Endodermal cell (in vitro differentiated cells): ENCODE results near the gene MLLT1. TPM values are rescaled to one million over a fixed set of nuclear protein-coding genes. Genes with fewer than 3 reads are reported as not detected.

Source experiments
- DNase-seq: peaks from one replicate; pipeline ENCODE4 v3.0.0-alpha.2; 2017
- H3K27ac ChIP-seq: 2 replicates; pipeline ENCODE4 v1.5.1; 2013; ENCODE audit warnings: mild to moderate bottlenecking, low read depth, low read length, moderate library complexity
- H3K27me3 ChIP-seq: 2 replicates; pipeline ENCODE4 v1.6.1; 2013; ENCODE audit warnings: mild to moderate bottlenecking, low read length, moderate library complexity; ENCODE audit not compliant: insufficient read depth, control insufficient read depth, poor library complexity, severe bottlenecking
- H3K36me3 ChIP-seq: 2 replicates; pipeline ENCODE4 v1.7.0; 2013; ENCODE audit warnings: mild to moderate bottlenecking, low read length, moderate library complexity; ENCODE audit not compliant: control insufficient read depth, insufficient read depth
- H3K4me1 ChIP-seq: one replicate; pipeline ENCODE4 v1.7.0; 2013; ENCODE audit warnings: low read length; ENCODE audit not compliant: control insufficient read depth, insufficient read depth
- H3K4me3 ChIP-seq: 2 replicates; pipeline ENCODE4 v1.5.1; 2013; ENCODE audit warnings: mild to moderate bottlenecking, low read length, moderate library complexity
- H3K9ac ChIP-seq: 2 replicates; pipeline ENCODE4 v1.6.1; 2013; ENCODE audit warnings: mild to moderate bottlenecking, low read length, moderate library complexity; ENCODE audit not compliant: poor library complexity, severe bottlenecking; ENCODE audit errors: extremely low read depth
- H3K9me3 ChIP-seq: 2 replicates; pipeline ENCODE4 v1.6.1; 2013; ENCODE audit warnings: mild to moderate bottlenecking, low read length, moderate library complexity; ENCODE audit not compliant: control insufficient read depth
- H3K27ac Mint-ChIP-seq: 2 replicates; pipeline ENCODE4 v1.8.0; 2020; ENCODE audit warnings: mixed read lengths
- H3K27me3 Mint-ChIP-seq: 2 replicates; pipeline ENCODE4 v1.8.0; 2021; ENCODE audit warnings: mild to moderate bottlenecking, mixed read lengths; ENCODE audit not compliant: insufficient read depth
- H3K36me3 Mint-ChIP-seq: 2 replicates; pipeline ENCODE4 v1.8.0; 2020; ENCODE audit warnings: low read depth, mixed read lengths
- H3K4me1 Mint-ChIP-seq: 2 replicates; pipeline ENCODE4 v1.8.0; 2020; ENCODE audit warnings: mixed read lengths
- H3K4me3 Mint-ChIP-seq: 2 replicates; pipeline ENCODE4 v1.8.0; 2020; ENCODE audit warnings: mild to moderate bottlenecking, moderate library complexity, mixed read lengths
- H3K9me3 Mint-ChIP-seq: 2 replicates; pipeline ENCODE4 v1.8.0; 2020; ENCODE audit warnings: mild to moderate bottlenecking, mixed read lengths
- CTCF ChIP-seq: fragments of 200-600 bp; sonication (generic); conservative IDR thresholded peaks from 2 replicates; pipeline ENCODE4 v1.5.0; 2021; ENCODE audit warnings: antibody characterized with exemption, mild to moderate bottlenecking
- WGBS, 2 experiments: methylation state at CpG; one replicate each; pipeline versions ENCODE4 v1.1.5 to v1.1.7; 2013; ENCODE audit warnings: missing lambda C conversion rate in 2 of 2, mixed read lengths in 1 of 2; ENCODE audit not compliant: insufficient coverage in 1 of 2, insufficient read length in 1 of 2; 5-methylcytosine and 5-hydroxymethylcytosine counted together
- total RNA-seq, 2 donors: library from RNA; stranded (reverse); fragmentation: NEBNext Ultra II Directional in 1 of 2; extraction: Animal tissue kit (Norgen Biotek cat#: 25700) in 1 of 2; gene quantifications; 2 replicates in 1 of 2; 3 replicates in 1 of 2; pipeline ENCODE4 v1.2.1, GENCODE V29; 2021

MLLT1 gene
- total RNA-seq, 2 donors from 2014 or later: 50.1 to 51.8 TPM

DNA sequence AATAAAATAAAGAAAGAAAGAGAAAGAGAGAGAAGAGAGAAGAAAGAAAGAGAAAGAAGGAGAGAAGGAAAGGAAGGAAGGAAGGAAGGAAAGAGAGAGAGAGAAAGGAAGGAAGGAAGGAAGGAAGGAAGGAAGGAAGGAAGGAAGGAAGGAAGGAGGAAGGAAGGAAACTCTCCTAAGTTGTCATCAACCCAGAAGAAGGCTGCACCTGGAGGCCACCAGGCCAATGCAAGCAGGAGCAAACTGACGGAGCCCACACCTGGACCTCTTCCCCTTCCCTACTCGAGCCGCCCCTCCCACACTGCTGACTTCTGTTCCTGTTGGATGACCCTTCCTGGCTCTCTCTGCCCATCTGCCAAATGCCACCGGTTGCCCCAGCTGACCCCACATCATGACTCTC lies 45.0 kb upstream of the MLLT1 start:
- Histone ChIP-seq H3K36me3 (no peaks in the 10 kb centered on the region), H3K27ac (no peak overlapping the region), H3K9ac (no peak overlapping the region), H3K4me1 (no peaks in the 10 kb centered on the region), H3K4me3 (no peak overlapping the region), H3K9me3 (no peaks in the 10 kb centered on the region), H3K27me3 (no peaks in the 10 kb centered on the region)
- WGBS, 2 experiments: 72% methylated on average over 4 of the region's 4 CpGs; no CpG with 5 or more reads in 1 of the 2 experiments
- H3K36me3 Mint-ChIP-seq: no peaks in the 10 kb centered on the region
- peaks cover 14% of the 10 kb centered on the region for H3K9me3 Mint-ChIP-seq
- no peak for TF ChIP-seq CTCF
- no peak overlapping the region for H3K27ac Mint-ChIP-seq
- H3K27me3 Mint-ChIP-seq: peaks cover 11% of the 10 kb centered on the region
- no peak overlapping the region for H3K4me3 Mint-ChIP-seq
- DNase-seq: no peak
- H3K4me1 Mint-ChIP-seq: no peaks in the 10 kb centered on the region

DNA sequence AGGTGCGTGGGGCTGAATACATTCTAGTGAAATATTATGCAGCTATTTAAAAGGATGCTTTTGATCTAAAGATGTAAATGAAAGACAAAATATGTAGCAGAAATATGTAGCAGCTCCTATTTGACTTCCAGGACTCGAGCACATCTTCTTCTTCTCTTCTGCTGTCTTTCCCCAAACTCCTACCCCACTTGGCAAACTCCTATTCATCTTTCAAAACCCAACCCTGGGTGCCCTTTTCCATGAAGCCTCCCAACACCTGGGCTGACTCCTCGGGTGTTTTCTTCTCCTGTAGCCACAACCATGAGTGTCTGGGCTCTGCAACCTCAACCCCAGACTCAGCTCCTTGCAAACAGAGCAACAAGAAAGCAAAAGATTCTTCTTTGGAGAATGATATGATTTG lies 42.5 kb upstream of the MLLT1 start:
- no peak overlapping the region for H3K27ac Mint-ChIP-seq
- H3K9me3 Mint-ChIP-seq: peaks cover 21% of the 10 kb centered on the region
- no peak overlapping the region for H3K4me3 Mint-ChIP-seq

DNA sequence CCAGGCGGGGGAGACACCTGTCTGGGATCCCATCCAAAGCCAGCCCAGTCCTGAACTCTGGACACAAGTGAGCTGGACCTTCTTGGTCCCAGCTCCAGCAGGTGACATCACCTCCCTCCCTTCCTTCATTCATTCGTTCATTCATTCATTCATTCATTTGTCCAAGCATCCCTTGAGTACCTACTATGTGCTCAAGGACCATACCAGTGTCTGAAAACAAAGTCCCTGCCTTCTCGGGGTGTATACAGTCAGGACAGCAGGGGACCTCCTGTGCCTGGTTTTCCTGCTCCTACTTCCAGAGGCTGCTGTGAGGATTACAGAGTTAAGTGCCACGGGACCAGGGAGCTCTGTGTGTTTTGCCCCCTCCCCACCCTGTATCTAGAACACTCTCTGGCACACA lies 39.6 kb upstream of the MLLT1 start:
- H3K4me3 ChIP-seq: no peak overlapping the region
- H3K9ac ChIP-seq: no peak overlapping the region
- H3K4me1 Mint-ChIP-seq: no peaks in the 10 kb centered on the region
- no peak overlapping the region for H3K27ac ChIP-seq
- no peaks in the 10 kb centered on the region for H3K9me3 ChIP-seq
- no peak overlapping the region for H3K27ac Mint-ChIP-seq
- H3K4me3 Mint-ChIP-seq: no peak overlapping the region
- no peaks in the 10 kb centered on the region for H3K36me3 Mint-ChIP-seq
- WGBS, 2 experiments: 50 to 55% methylated on average over 3 to 4 of the region's 4 CpGs
- H3K4me1 ChIP-seq: no peaks in the 10 kb centered on the region
- no peak for DNase-seq
- no peaks in the 10 kb centered on the region for H3K27me3 ChIP-seq
- H3K9me3 Mint-ChIP-seq: peaks cover 22% of the 10 kb centered on the region
- H3K36me3 ChIP-seq: no peaks in the 10 kb centered on the region
- H3K27me3 Mint-ChIP-seq: peaks cover 13% of the 10 kb centered on the region
- no peak for TF ChIP-seq CTCF

More for the DNA sequence above, 42.5 kb upstream of the MLLT1 start:
- H3K9me3 ChIP-seq: no peaks in the 10 kb centered on the region
- no peak overlapping the region for H3K27ac ChIP-seq
- H3K36me3 ChIP-seq: no peaks in the 10 kb centered on the region
- DNase-seq: no peak
- H3K4me1 Mint-ChIP-seq: no peaks in the 10 kb centered on the region
- WGBS, 2 experiments: 17 to 54% methylated on average over 1 to 3 of the region's 3 CpGs
- no peak overlapping the region for H3K9ac ChIP-seq
- H3K27me3 ChIP-seq: no peaks in the 10 kb centered on the region
- H3K4me1 ChIP-seq: no peaks in the 10 kb centered on the region
- no peak for TF ChIP-seq CTCF
- H3K4me3 ChIP-seq: no peak overlapping the region
- H3K27me3 Mint-ChIP-seq: peaks cover 12% of the 10 kb centered on the region
- H3K36me3 Mint-ChIP-seq: no peaks in the 10 kb centered on the region
